ENCODE data around the gene STAM. TPM values are rescaled to one million over a fixed set of nuclear protein-coding genes. Genes with fewer than 3 reads are reported as not detected.

STAM gene
- polyA plus RNA-seq, 1 donor from 2014 or later = 33.0 TPM

GRCh38 chr10:17665747-17666146, 21.8 kb downstream of the STAM start:
- TF ChIP-seq CTCF (IDR thresholded peaks at IDR 0.05; ENCODE audit: poor library complexity, severe bottlenecking) (no peak), TAF1 (IDR thresholded peaks at IDR 0.05; ENCODE audit: low read depth) (no peak), REST (IDR thresholded peaks at IDR 0.05; ENCODE audit: borderline replicate concordance) (no peak), EP300 (conservative IDR thresholded peaks at IDR 0.05; ENCODE audit: poor library complexity, severe bottlenecking) (no peak), SMC3 (conservative IDR thresholded peaks at IDR 0.05; ENCODE audit: poor library complexity) (no peak), RAD21 (conservative IDR thresholded peaks at IDR 0.05) (no peak), POLR2AphosphoS5 (IDR thresholded peaks at IDR 0.05) (no peak), EZH2 (IDR thresholded peaks at IDR 0.05; ENCODE audit: borderline replicate concordance, insufficient read depth, low read length, poor library complexity, severe bottlenecking) (no peak), MXI1 (conservative IDR thresholded peaks at IDR 0.05; ENCODE audit: poor library complexity, severe bottlenecking) (no peak)
- Histone ChIP-seq H4K20me1 (ENCODE audit: insufficient read depth) (no peaks in the 10 kb centered on the region), H3K4me2 (ENCODE audit: low read length) (no peak overlapping the region), H2AFZ (ENCODE audit: low read depth, low read length) (no peak overlapping the region), H3K36me3 (ENCODE audit: insufficient read depth, low read length) (no peaks in the 10 kb centered on the region), H3K9ac (ENCODE audit: low read length) (no peak overlapping the region), H3K9me2 (ENCODE audit: insufficient read depth, low read length) (no peaks in the 10 kb centered on the region), H3K79me2 (replicated peaks; ENCODE audit: insufficient read depth, low read length) (peaks cover 21% of the 10 kb centered on the region), H3K9me3 (ENCODE audit: low read length) (no peaks in the 10 kb centered on the region), H3F3A (ENCODE audit: insufficient read depth, low read length, poor library complexity, severe bottlenecking) (no peaks in the 10 kb centered on the region), H3K27me3 (ENCODE audit: insufficient read depth, low read depth, low read length) (no peaks in the 10 kb centered on the region), H3K27ac (ENCODE audit: low read length) (no peak overlapping the region), H3K4me3 (ENCODE audit: low read length) (no peak overlapping the region)

DNA sequence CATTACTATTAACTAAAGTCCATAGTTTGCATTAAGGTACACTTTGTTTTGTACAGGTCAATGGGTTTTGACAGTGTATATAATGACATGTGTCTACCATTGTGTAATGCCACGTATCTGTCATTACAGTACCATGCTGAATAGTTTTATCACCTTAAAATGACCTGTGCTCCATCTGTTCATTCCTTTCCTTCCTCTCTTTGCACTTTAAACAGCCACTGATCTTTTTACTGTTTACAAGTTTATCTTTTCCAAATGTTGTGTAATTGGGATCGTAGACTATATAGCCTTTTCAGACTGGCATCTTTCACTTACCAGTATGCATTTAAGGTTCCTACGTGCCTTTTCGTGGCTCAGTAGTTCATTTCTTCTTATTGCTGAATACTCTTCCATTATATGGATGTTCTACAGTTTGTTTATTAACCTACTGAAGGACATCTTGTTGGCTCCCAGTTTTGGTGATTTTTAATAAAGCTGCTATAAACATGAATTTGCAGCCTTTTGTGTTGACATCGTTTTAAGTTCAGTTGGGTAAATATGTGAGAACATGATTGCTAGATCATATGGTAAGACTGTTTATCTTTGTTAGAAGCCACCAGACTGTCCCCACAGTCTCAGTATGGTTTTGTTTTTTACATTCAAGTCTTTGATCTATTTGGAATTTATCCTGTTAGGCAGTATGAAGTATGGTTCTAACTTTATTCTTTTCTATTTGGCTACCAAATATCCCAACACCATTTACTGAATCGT, 24.7 kb downstream of the STAM start:
- no peak overlapping the region for H2AFZ ChIP-seq (ENCODE audit: low read depth, low read length)
- TF ChIP-seq REST (IDR thresholded peaks at IDR 0.05; ENCODE audit: borderline replicate concordance) (no peak), SMC3 (conservative IDR thresholded peaks at IDR 0.05; ENCODE audit: poor library complexity) (no peak), CTCF (IDR thresholded peaks at IDR 0.05; ENCODE audit: poor library complexity, severe bottlenecking) (no peak), POLR2AphosphoS5 (IDR thresholded peaks at IDR 0.05) (no peak), RAD21 (conservative IDR thresholded peaks at IDR 0.05) (no peak), MXI1 (conservative IDR thresholded peaks at IDR 0.05; ENCODE audit: poor library complexity, severe bottlenecking) (no peak), EP300 (conservative IDR thresholded peaks at IDR 0.05; ENCODE audit: poor library complexity, severe bottlenecking) (no peak), EZH2 (IDR thresholded peaks at IDR 0.05; ENCODE audit: borderline replicate concordance, insufficient read depth, low read length, poor library complexity, severe bottlenecking) (no peak), TAF1 (IDR thresholded peaks at IDR 0.05; ENCODE audit: low read depth) (no peak)
- no peak overlapping the region for H3K4me3 ChIP-seq (ENCODE audit: low read length)
- peaks cover 21% of the 10 kb centered on the region for H3K79me2 ChIP-seq (replicated peaks; ENCODE audit: insufficient read depth, low read length)
- no peaks in the 10 kb centered on the region for H3K9me3 ChIP-seq (ENCODE audit: low read length)
- no peak overlapping the region for H3K4me2 ChIP-seq (ENCODE audit: low read length)
- no peaks in the 10 kb centered on the region for H3F3A ChIP-seq (ENCODE audit: insufficient read depth, low read length, poor library complexity, severe bottlenecking)
- H4K20me1 ChIP-seq (ENCODE audit: insufficient read depth) = no peaks in the 10 kb centered on the region
- H3K9ac ChIP-seq (ENCODE audit: low read length) = no peak overlapping the region
- H3K27me3 ChIP-seq (ENCODE audit: insufficient read depth, low read depth, low read length) = no peaks in the 10 kb centered on the region
- H3K27ac ChIP-seq (ENCODE audit: low read length) = no peak overlapping the region
- H3K9me2 ChIP-seq (ENCODE audit: insufficient read depth, low read length) = no peaks in the 10 kb centered on the region
- no peaks in the 10 kb centered on the region for H3K36me3 ChIP-seq (ENCODE audit: insufficient read depth, low read length)

Data from neural cell (in vitro differentiated cells).